Esophagus squamous epithelium (tissue), 4 donors: ENCODE measurements around the gene CEP57L1.

Experiments
- CTCF ChIP-seq, 6 experiments: fragments of 450-650 bp in 4 of 6; fragments of 200-600 bp in 2 of 6; sonication (generic) in 2 of 6; IDR thresholded peaks; one replicate each; pipeline ENCODE4 v1.5.1; 2016 to 2019; ENCODE audit warnings: antibody characterized with exemption in 6 of 6, mild to moderate bottlenecking in 4 of 6, moderate library complexity in 4 of 6
- POLR2A ChIP-seq, 4 donors: fragments of 450-650 bp; IDR thresholded peaks; one replicate each; pipeline ENCODE4 v1.6.1; 2017; ENCODE audit warnings: antibody characterized with exemption in 4 of 4, mild to moderate bottlenecking in 4 of 4, moderate library complexity in 3 of 4

DNA sequence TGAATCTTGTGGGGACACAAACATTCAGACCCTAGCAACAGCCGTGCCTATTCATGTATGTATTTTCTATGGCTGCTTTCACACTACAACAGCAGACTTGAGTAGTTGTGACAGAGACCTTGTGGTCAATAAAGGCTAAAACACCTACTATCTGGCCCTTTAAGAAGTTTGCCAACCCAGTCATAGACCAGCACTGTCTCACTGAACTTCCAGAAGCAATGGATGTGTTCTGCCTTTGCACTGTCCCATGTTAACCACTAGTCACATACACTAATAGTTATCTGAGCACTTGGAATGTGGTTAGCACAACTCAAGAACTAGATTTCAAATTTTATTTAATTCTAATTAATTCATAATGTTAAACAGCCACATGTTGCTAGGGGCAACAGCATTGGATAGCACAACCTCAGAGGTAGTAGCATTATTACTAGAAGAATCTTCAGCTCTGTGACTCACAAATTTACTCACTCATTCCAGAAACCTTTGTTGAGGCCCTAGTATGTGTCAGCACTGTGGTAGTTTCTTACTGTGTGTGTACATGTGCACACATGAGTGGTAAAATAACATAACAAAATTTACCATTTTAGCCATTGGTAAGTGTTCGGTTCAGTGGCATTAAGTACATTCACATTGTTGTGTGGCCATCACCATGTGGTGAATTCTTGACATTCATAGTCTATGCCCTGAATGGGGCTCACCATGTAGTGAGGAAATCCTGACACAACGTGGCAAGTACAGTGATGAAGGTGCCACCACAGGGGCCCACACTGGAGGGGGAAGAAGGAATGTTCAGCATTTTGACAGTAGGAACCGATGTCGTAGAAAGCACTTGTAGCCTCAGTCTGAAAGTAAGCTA is 107.3 kb downstream of the CEP57L1 start:
- no peak for TF ChIP-seq CTCF (IDR thresholded peaks at IDR 0.05)
- no peak for TF ChIP-seq POLR2A (IDR thresholded peaks at IDR 0.05)
